Panc1 (cell line): ENCODE measurements around the gene USP11.

Experiments
- CTCF ChIP-seq: fragments of 450-650 bp; IDR thresholded peaks from 2 replicates; pipeline ENCODE4 v1.5.1; 2017; ENCODE audit warnings: mild to moderate bottlenecking
- POLR2AphosphoS5 ChIP-seq: IDR thresholded peaks from 2 replicates; pipeline ENCODE4 v1.6.1; 2012; ENCODE audit warnings: mild to moderate bottlenecking, low read depth, low read length, moderate library complexity
- REST ChIP-seq, 2 experiments: IDR thresholded peaks; 2 replicates each; pipeline ENCODE4 v1.6.1; 2011 to 2012; ENCODE audit warnings: low read depth in 2 of 2, control low read depth in 1 of 2, low read length in 1 of 2, mild to moderate bottlenecking in 1 of 2, moderate library complexity in 1 of 2; ENCODE audit not compliant: insufficient read depth in 1 of 2
- SIN3A ChIP-seq: IDR thresholded peaks from 2 replicates; pipeline ENCODE4 v1.6.1; 2012; ENCODE audit warnings: low read depth, mild to moderate bottlenecking, low read length, moderate library complexity, borderline replicate concordance; ENCODE audit not compliant: insufficient read depth
- TCF7L2 ChIP-seq: IDR thresholded peaks from 2 replicates; pipeline ENCODE4 v1.6.1; 2011; ENCODE audit warnings: mild to moderate bottlenecking, low read depth, low read length, inconsistent platforms

GRCh38 chrX:47185241-47185640 is 47.6 kb upstream of the USP11 start:
- TF ChIP-seq CTCF (no peak), POLR2AphosphoS5 (no peak), REST (IDR thresholded peaks at IDR 0.05; ENCODE audit: insufficient read depth in 1 of 2, low read depth in 2 of 2, low read length in 1 of 2) (no peak), TCF7L2 (no peak), SIN3A (no peak)
